ENCODE measurements around the gene NUP107.
"Not testable (repeated sequence)": the region's sequence is repeated elsewhere in the genome, so short reads cannot be mapped to it uniquely, and the experiment has no call there.

Gene NUP107

DNA sequence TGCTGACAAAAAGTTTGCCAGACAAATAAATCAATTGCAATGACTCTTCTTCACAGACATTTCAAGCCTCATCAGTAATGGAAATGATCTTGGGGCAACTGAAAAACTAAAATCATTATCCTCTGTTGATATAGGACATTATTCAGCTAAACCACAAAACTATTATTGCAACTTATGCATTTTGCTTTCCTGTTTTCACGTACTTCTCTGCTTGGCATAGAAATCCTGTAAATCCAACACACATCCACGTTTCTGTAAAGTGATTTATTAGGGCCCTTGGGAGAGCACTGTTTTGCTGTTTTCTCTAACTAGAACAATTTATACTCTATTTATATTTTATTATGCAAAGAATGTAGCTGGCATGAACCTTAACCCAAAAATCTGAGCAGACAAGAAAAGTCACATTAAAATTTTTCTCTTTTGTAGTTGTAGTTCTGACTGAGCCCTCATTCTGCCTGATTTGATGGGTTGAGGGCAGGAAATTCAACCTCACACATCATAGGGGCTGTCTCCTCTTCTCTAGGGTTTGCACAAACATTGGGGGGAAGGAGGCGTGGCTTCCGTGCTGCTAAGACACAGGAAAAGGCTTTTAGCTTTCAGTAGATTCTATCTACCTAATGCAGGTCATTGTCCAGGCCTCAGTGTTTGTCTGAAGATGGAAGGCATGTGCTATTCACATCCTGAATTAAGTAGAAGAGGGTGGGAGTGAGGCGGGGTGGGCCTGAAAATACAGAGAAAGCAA lies 11.5 kb upstream of the NUP107 start (continued):
- TF ChIP-seq, protein P1, sequence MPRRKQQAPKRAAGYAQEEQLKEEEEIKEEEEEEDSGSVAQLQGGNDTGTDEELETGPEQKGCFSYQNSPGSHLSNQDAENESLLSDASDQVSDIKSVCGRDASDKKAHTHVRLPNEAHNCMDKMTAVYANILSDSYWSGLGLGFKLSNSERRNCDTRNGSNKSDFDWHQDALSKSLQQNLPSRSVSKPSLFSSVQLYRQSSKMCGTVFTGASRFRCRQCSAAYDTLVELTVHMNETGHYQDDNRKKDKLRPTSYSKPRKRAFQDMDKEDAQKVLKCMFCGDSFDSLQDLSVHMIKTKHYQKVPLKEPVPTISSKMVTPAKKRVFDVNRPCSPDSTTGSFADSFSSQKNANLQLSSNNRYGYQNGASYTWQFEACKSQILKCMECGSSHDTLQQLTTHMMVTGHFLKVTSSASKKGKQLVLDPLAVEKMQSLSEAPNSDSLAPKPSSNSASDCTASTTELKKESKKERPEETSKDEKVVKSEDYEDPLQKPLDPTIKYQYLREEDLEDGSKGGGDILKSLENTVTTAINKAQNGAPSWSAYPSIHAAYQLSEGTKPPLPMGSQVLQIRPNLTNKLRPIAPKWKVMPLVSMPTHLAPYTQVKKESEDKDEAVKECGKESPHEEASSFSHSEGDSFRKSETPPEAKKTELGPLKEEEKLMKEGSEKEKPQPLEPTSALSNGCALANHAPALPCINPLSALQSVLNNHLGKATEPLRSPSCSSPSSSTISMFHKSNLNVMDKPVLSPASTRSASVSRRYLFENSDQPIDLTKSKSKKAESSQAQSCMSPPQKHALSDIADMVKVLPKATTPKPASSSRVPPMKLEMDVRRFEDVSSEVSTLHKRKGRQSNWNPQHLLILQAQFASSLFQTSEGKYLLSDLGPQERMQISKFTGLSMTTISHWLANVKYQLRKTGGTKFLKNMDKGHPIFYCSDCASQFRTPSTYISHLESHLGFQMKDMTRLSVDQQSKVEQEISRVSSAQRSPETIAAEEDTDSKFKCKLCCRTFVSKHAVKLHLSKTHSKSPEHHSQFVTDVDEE (CRISPR knock-in tag; IDR thresholded peaks at IDR 0.05) = no peak

DNA sequence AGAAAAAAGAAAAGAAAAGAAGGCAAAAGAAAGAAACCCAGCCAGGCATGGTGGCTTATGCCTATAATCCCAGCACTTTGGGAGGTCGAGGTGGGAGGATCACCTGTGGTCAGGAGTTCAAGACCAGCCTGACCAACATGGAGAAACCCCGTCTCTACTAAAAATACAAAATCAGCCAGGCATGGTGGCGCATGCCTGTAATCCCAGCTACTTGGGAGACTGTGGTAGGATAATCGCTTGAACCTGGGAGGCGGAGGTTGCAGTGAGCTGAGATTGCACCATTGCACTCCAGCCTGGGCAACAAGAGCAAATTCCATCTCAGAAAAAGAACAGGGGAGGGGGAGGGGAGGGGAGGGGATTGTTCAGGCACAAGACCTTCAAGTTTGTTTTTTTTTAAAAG lies 9.9 kb upstream of the NUP107 start:
- ATAC-seq = not testable (repeated sequence)

DNA sequence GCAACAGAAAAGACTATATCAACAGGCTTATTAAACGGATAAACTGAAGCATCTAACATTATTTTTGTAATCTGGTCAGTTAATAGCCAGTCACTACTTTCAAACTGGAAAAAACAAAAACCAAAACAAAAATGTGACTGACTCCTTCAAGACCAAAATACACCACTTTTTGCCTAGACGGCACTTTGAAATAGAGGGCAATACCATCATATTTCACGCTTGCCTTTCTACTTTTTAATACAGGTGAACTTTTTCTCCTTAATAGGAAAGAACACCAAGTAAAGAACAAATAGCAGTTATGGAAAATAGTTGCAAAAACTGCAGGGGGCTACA lies 550 bp upstream of the NUP107 start:
- ATAC-seq = no peak
- TF ChIP-seq, protein P1 (CRISPR knock-in tag; IDR thresholded peaks at IDR 0.05) = no peak
- no peak for TF ChIP-seq PPARA (CRISPR knock-in tag; IDR thresholded peaks at IDR 0.05; ENCODE audit: borderline replicate concordance)
- no peak for TF ChIP-seq BACH2 (CRISPR knock-in tag; IDR thresholded peaks at IDR 0.05; ENCODE audit: borderline replicate concordance)
- TF ChIP-seq ZNF8 (CRISPR knock-in tag; IDR thresholded peaks at IDR 0.05) = no peak
- no peak for TF ChIP-seq OSR1 (CRISPR knock-in tag; IDR thresholded peaks at IDR 0.05)
- TF ChIP-seq ARNTL (CRISPR knock-in tag; IDR thresholded peaks at IDR 0.05; ENCODE audit: borderline replicate concordance, low read depth) = no peak
- TF ChIP-seq ZNF70 (CRISPR knock-in tag; IDR thresholded peaks at IDR 0.05) = no peak
- TF ChIP-seq, protein P2, sequence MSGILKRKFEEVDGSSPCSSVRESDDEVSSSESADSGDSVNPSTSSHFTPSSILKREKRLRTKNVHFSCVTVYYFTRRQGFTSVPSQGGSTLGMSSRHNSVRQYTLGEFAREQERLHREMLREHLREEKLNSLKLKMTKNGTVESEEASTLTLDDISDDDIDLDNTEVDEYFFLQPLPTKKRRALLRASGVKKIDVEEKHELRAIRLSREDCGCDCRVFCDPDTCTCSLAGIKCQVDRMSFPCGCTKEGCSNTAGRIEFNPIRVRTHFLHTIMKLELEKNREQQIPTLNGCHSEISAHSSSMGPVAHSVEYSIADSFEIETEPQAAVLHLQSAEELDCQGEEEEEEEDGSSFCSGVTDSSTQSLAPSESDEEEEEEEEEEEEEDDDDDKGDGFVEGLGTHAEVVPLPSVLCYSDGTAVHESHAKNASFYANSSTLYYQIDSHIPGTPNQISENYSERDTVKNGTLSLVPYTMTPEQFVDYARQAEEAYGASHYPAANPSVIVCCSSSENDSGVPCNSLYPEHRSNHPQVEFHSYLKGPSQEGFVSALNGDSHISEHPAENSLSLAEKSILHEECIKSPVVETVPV (CRISPR knock-in tag; IDR thresholded peaks at IDR 0.05) = no peak
- TF ChIP-seq TCF4 (CRISPR knock-in tag; IDR thresholded peaks at IDR 0.05; ENCODE audit: borderline replicate concordance) = no peak
- no peak for TF ChIP-seq ZFP30 (CRISPR knock-in tag; IDR thresholded peaks at IDR 0.05)
- no peak for TF ChIP-seq CSDC2 (CRISPR knock-in tag; IDR thresholded peaks at IDR 0.05)
- TF ChIP-seq, protein P3, sequence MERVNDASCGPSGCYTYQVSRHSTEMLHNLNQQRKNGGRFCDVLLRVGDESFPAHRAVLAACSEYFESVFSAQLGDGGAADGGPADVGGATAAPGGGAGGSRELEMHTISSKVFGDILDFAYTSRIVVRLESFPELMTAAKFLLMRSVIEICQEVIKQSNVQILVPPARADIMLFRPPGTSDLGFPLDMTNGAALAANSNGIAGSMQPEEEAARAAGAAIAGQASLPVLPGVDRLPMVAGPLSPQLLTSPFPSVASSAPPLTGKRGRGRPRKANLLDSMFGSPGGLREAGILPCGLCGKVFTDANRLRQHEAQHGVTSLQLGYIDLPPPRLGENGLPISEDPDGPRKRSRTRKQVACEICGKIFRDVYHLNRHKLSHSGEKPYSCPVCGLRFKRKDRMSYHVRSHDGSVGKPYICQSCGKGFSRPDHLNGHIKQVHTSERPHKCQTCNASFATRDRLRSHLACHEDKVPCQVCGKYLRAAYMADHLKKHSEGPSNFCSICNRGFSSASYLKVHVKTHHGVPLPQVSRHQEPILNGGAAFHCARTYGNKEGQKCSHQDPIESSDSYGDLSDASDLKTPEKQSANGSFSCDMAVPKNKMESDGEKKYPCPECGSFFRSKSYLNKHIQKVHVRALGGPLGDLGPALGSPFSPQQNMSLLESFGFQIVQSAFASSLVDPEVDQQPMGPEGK (CRISPR knock-in tag; IDR thresholded peaks at IDR 0.05; ENCODE audit: borderline replicate concordance) = no peak
- TF ChIP-seq SNAI2 (CRISPR knock-in tag; IDR thresholded peaks at IDR 0.05) = no peak
- TF ChIP-seq ZC3H10 (CRISPR knock-in tag; IDR thresholded peaks at IDR 0.05) = no peak
- TF ChIP-seq TOX (CRISPR knock-in tag; IDR thresholded peaks at IDR 0.05; ENCODE audit: borderline replicate concordance) = no peak
- no peak; the same call in 1 of the 2 replicates for TF ChIP-seq ESRRG (CRISPR knock-in tag; IDR thresholded peaks at IDR 0.05)
- TF ChIP-seq, protein P4, sequence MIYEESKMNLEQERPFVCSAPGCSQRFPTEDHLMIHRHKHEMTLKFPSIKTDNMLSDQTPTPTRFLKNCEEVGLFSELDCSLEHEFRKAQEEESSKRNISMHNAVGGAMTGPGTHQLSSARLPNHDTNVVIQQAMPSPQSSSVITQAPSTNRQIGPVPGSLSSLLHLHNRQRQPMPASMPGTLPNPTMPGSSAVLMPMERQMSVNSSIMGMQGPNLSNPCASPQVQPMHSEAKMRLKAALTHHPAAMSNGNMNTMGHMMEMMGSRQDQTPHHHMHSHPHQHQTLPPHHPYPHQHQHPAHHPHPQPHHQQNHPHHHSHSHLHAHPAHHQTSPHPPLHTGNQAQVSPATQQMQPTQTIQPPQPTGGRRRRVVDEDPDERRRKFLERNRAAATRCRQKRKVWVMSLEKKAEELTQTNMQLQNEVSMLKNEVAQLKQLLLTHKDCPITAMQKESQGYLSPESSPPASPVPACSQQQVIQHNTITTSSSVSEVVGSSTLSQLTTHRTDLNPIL (CRISPR knock-in tag; IDR thresholded peaks at IDR 0.05; ENCODE audit: low read depth) = no peak
- TF ChIP-seq ZFP3 (CRISPR knock-in tag; IDR thresholded peaks at IDR 0.05) = no peak
- no peak for TF ChIP-seq GLIS3 (CRISPR knock-in tag; IDR thresholded peaks at IDR 0.05)
- TF ChIP-seq ISL1 (CRISPR knock-in tag; IDR thresholded peaks at IDR 0.05) = no peak
